Progenitor cell of endocrine pancreas (in vitro differentiated cells): ENCODE data around the gene OSM. TPM values are rescaled to one million over a fixed set of nuclear protein-coding genes. Genes with fewer than 3 reads are reported as not detected.
A peak's percentile ranks its signal among the peaks of the same experiment; 100 is the strongest.

ENCODE experiments used
- DNase-seq: peaks from one replicate; pipeline ENCODE4 v3.0.0; 2021; ENCODE audit warnings: low spot score; ENCODE audit not compliant: unreplicated experiment
- H3K27ac Mint-ChIP-seq: 2 replicates; pipeline ENCODE4 v1.8.0; 2021; ENCODE audit warnings: mild to moderate bottlenecking, moderate library complexity, mixed read lengths
- H3K27me3 Mint-ChIP-seq: 2 replicates; pipeline ENCODE4 v1.8.0; 2021; ENCODE audit warnings: mixed read lengths
- H3K36me3 Mint-ChIP-seq: 2 replicates; pipeline ENCODE4 v1.8.0; 2022; ENCODE audit warnings: mixed read lengths; ENCODE audit not compliant: insufficient read depth
- H3K4me1 Mint-ChIP-seq: 2 replicates; pipeline ENCODE4 v1.8.0; 2021; ENCODE audit warnings: low read depth, mixed read lengths
- H3K4me3 Mint-ChIP-seq: 2 replicates; pipeline ENCODE4 v1.8.0; 2021; ENCODE audit warnings: low read depth, mild to moderate bottlenecking, moderate library complexity, mixed read lengths
- H3K9me3 Mint-ChIP-seq: 2 replicates; pipeline ENCODE4 v1.8.0; 2021; ENCODE audit warnings: low read depth, mixed read lengths
- total RNA-seq: library from RNA; stranded (reverse); gene quantifications from 2 replicates; pipeline ENCODE4 v1.2.1, GENCODE V29; 2021
- TF ChIP-seq, protein P1 (sequence below): fragments of 200-600 bp; sonication (generic); IDR thresholded peaks from one replicate; pipeline ENCODE4 v1.5.0; 2021; ENCODE audit warnings: antibody characterized with exemption, mild to moderate bottlenecking; ENCODE audit not compliant: unreplicated experiment

The OSM gene
- total RNA-seq, 1 donor from 2014 or later: not detected

DNA sequence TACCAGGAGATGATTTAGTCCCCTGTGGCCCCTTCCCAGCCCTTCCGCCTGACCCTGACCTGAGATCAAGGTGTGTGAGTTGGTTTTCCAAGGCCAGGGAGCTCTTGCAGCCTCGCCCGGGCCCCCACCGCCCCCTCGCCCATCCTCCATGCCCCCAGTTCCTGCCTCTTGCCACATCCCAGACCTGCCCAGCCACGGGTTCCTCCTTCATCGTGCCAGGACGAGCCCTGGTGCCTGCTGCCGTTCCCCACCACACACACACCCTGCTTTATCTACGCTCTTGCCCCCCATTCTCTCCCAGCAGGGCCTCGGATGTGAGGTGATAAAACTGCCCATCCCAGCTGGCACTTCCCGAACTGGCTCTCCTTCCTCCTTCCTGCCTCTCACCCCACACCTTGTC lies 18.7 kb downstream of the OSM start:
- DNase-seq: no peak

DNA sequence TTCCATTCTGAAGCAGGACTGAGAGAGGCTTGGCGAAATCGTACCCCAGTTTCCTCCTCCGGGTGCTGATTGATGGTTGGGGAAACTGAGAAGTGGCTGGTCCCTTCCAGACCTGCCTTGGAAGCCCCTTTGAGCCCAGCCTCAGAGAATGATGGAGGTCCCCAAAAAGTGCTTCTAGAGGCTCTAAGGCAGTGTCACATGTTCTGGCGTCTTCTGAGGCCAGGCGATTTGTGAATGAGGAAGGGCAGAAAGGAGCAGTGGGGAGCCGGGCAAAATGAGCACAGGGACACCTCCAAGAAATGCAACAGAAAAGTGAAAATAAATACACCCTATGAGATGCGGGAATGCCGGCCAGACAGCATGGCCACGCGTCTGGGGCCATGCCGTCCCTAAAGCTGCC lies 19.1 kb downstream of the OSM start:
- DNase-seq: no peak
- H3K9me3 Mint-ChIP-seq: no peaks in the 10 kb centered on the region
- no peaks in the 10 kb centered on the region for H3K36me3 Mint-ChIP-seq
- H3K27ac Mint-ChIP-seq: no peak overlapping the region
- H3K4me3 Mint-ChIP-seq: peak overlapping the region; percentile 69
- peaks cover 21% of the 10 kb centered on the region for H3K4me1 Mint-ChIP-seq
- TF ChIP-seq, protein P1, sequence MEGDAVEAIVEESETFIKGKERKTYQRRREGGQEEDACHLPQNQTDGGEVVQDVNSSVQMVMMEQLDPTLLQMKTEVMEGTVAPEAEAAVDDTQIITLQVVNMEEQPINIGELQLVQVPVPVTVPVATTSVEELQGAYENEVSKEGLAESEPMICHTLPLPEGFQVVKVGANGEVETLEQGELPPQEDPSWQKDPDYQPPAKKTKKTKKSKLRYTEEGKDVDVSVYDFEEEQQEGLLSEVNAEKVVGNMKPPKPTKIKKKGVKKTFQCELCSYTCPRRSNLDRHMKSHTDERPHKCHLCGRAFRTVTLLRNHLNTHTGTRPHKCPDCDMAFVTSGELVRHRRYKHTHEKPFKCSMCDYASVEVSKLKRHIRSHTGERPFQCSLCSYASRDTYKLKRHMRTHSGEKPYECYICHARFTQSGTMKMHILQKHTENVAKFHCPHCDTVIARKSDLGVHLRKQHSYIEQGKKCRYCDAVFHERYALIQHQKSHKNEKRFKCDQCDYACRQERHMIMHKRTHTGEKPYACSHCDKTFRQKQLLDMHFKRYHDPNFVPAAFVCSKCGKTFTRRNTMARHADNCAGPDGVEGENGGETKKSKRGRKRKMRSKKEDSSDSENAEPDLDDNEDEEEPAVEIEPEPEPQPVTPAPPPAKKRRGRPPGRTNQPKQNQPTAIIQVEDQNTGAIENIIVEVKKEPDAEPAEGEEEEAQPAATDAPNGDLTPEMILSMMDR: no peak
- peaks cover 23% of the 10 kb centered on the region for H3K27me3 Mint-ChIP-seq

More for the DNA sequence above, 18.7 kb downstream of the OSM start:
- TF ChIP-seq, protein P1: no peak
- no peaks in the 10 kb centered on the region for H3K36me3 Mint-ChIP-seq
- H3K4me3 Mint-ChIP-seq: peak overlapping the region; percentile 48
- H3K4me1 Mint-ChIP-seq: peaks cover 21% of the 10 kb centered on the region
- H3K9me3 Mint-ChIP-seq: no peaks in the 10 kb centered on the region
- H3K27me3 Mint-ChIP-seq: peaks cover 27% of the 10 kb centered on the region
- H3K27ac Mint-ChIP-seq: no peak overlapping the region

GRCh38 chr22:30246814-30247376 lies 19.8 kb downstream of the OSM start:
- no peaks in the 10 kb centered on the region for H3K9me3 Mint-ChIP-seq
- H3K4me1 Mint-ChIP-seq: peaks cover 21% of the 10 kb centered on the region
- H3K27ac Mint-ChIP-seq: no peak overlapping the region
- peaks cover 23% of the 10 kb centered on the region for H3K27me3 Mint-ChIP-seq
- DNase-seq: no peak
- TF ChIP-seq, protein P1: no peak
- H3K4me3 Mint-ChIP-seq: peak overlapping the region; percentile 69
- H3K36me3 Mint-ChIP-seq: no peaks in the 10 kb centered on the region

- H3K4me1 Mint-ChIP-seq: peaks cover 21% of the 10 kb centered on the region
- H3K27me3 Mint-ChIP-seq: peaks cover 23% of the 10 kb centered on the region
- DNase-seq: peak; percentile 30
- TF ChIP-seq, protein P1: peak; percentile 29
- peak within 1 kb of the TSS; percentile 82 for H3K4me3 Mint-ChIP-seq
- H3K36me3 Mint-ChIP-seq: no peaks in the 10 kb centered on the region
- no peaks in the 10 kb centered on the region for H3K9me3 Mint-ChIP-seq
- peak within 1 kb of the TSS; percentile 73 for H3K27ac Mint-ChIP-seq
Measured at GRCh38 chr22:30245985-30246813, 20.5 kb downstream of the OSM start, which contains the start of gene LIF. Gene LIF (minus strand): TSS chr22:30246759. CDS start chr22:30246695, 64 bp downstream.

- no peak for DNase-seq
- no peaks in the 10 kb centered on the region for H3K36me3 Mint-ChIP-seq
- peaks cover 21% of the 10 kb centered on the region for H3K4me1 Mint-ChIP-seq
- H3K9me3 Mint-ChIP-seq: no peaks in the 10 kb centered on the region
- H3K4me3 Mint-ChIP-seq: peak overlapping the region; percentile 82
- no peak overlapping the region for H3K27ac Mint-ChIP-seq
- TF ChIP-seq, protein P1: no peak
- peaks cover 23% of the 10 kb centered on the region for H3K27me3 Mint-ChIP-seq
Measured at GRCh38 chr22:30245181-30245984, 21.3 kb downstream of the OSM start.
